ENCODE measurements around the gene SLC13A3.

Gene SLC13A3

GRCh38 chr20:46638134-46638897 is 12.9 kb downstream of the SLC13A3 start:
- no peak for DNase-seq (ENCODE audit: low read depth in 2 of 2)
- no peak overlapping the region for H3K4me3 ChIP-seq (replicated peaks in 1 of 2; ENCODE audit: low read depth in 2 of 2, low read length in 2 of 2)
- TF ChIP-seq, protein P1, sequence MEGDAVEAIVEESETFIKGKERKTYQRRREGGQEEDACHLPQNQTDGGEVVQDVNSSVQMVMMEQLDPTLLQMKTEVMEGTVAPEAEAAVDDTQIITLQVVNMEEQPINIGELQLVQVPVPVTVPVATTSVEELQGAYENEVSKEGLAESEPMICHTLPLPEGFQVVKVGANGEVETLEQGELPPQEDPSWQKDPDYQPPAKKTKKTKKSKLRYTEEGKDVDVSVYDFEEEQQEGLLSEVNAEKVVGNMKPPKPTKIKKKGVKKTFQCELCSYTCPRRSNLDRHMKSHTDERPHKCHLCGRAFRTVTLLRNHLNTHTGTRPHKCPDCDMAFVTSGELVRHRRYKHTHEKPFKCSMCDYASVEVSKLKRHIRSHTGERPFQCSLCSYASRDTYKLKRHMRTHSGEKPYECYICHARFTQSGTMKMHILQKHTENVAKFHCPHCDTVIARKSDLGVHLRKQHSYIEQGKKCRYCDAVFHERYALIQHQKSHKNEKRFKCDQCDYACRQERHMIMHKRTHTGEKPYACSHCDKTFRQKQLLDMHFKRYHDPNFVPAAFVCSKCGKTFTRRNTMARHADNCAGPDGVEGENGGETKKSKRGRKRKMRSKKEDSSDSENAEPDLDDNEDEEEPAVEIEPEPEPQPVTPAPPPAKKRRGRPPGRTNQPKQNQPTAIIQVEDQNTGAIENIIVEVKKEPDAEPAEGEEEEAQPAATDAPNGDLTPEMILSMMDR (IDR thresholded peaks at IDR 0.05; ENCODE audit: low read depth, low read length): no peak

DNA sequence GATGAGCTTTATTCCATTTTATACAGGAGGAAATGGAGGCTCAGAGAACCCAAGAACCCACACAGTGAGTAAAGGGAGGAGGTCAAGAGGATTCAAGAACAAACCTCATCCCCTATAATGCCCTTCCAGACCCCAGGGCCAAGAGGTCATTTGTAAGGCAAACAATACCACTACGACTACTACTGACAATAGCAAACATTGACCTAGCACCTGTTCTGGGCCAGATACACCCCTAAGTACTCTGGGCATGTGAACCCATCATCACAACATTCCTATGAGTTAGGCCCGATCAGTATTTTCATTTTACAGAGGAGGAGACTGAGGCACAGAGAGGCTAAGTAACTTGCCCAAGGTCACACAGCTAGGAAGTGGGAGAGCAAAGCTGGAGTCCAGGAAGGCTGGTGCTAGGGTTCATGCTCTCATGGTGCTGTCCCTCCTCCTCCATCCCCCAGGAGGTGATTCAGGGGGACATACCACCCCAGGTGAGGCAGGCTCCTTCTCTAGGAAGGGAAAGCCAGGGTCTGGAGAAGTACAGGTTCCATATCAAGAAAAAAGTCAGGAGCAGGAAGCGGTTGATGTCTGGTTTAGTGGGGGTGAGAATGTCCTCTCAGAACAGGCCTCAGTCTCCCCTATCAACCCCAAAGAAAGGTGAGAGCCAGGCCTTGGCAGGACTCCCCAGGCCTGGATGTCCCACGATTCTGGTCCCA is 13.7 kb downstream of the SLC13A3 start:
- no peak overlapping the region for H3K4me3 ChIP-seq (replicated peaks in 1 of 2; ENCODE audit: low read depth in 2 of 2, low read length in 2 of 2)
- TF ChIP-seq, protein P1 (IDR thresholded peaks at IDR 0.05; ENCODE audit: low read depth, low read length): no peak

GRCh38 chr20:46637020-46637419 is 14.2 kb downstream of the SLC13A3 start:
- TF ChIP-seq, protein P1 (IDR thresholded peaks at IDR 0.05; ENCODE audit: low read depth, low read length): no peak
- DNase-seq (ENCODE audit: low read depth in 2 of 2): no peak
- H3K4me3 ChIP-seq (replicated peaks in 1 of 2; ENCODE audit: low read depth in 2 of 2, low read length in 2 of 2): no peak overlapping the region

More for the DNA sequence above, 13.7 kb downstream of the SLC13A3 start:
- DNase-seq (ENCODE audit: low read depth in 2 of 2): no peak

DNA sequence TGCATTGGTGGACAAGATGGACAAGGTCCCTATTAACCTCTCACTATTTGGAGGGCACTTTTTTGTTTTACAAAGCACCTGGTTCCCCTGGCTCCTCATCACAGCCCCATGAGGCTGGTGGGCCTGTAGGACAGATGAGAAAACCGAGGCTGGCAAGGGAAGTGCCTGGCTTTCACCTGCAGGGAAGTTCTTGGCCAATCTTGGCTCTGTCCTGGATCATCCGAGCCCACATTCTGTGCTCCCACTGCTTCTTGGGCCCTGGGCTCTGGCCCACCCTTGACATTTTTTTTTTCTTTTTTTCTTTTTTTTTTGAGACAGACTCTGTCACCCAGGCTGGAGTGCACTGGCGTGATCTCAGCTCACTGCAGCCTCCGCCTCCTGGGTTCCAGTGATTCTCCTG is 14.7 kb downstream of the SLC13A3 start:
- DNase-seq (ENCODE audit: low read depth in 2 of 2): no peak
- no peak overlapping the region for H3K4me3 ChIP-seq (replicated peaks in 1 of 2; ENCODE audit: low read depth in 2 of 2, low read length in 2 of 2)
- TF ChIP-seq, protein P1 (IDR thresholded peaks at IDR 0.05; ENCODE audit: low read depth, low read length): no peak

DNA sequence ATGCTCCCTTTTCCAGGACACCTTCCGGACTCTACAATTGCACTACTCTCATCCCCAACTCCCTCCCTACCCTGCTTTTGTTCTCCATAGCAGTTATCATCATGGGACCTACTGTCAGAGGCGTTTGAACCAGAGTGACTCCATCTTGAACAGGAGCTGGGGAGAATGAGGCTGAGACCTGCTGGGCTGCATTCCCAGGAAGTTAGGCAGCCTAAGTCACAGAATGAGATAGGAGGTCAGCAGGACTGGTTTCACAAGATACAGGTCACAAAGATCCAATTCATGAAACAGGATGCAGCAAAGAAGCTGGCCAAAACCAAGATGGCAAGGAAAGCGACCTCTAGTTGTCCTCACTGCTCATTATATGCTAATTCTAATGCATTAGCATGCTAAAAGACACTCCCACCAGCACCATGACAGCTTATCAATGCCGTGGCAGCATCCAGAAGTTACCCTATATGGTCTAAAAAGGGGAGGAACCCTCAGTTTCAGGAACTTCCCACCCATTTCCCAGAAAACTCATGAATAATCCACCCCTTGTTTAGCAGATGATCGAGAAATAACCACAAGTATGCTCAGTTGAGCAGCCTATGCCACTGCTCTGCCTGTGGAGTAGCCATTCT is 15.6 kb downstream of the SLC13A3 start:
- no peak overlapping the region for H3K4me3 ChIP-seq (replicated peaks in 1 of 2; ENCODE audit: low read depth in 2 of 2, low read length in 2 of 2)
- peak in 1 of 2 donors; percentile 6 for DNase-seq (ENCODE audit: low read depth in 2 of 2)
- TF ChIP-seq, protein P1 (IDR thresholded peaks at IDR 0.05; ENCODE audit: low read depth, low read length): no peak

DNA sequence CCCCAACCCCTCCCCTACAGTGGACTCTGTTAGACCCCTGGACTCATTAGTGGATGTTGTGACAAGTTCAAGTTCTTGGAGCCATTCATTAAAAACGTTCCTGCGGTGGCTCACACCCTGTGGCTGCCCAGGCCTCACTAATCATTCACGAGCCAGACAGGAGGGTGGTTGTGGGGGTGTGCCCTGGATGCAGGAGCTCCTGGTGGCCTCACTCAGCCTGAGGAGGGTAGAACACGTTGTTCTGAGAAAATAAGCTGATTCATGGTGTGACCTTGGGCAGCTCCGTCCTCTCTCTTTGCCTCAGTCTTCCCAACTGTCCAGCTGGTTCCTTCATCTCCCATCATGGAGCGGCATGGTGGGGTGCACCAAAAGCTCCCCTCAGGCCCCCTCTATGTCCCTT is 16.7 kb downstream of the SLC13A3 start:
- no peak overlapping the region for H3K4me3 ChIP-seq (replicated peaks in 1 of 2; ENCODE audit: low read depth in 2 of 2, low read length in 2 of 2)
- no peak for DNase-seq (ENCODE audit: low read depth in 2 of 2)
- TF ChIP-seq, protein P1 (IDR thresholded peaks at IDR 0.05; ENCODE audit: low read depth, low read length): no peak
